Immature natural killer cell (primary cell): ENCODE measurements around the gene FOXC1. TPM values are rescaled to one million over a fixed set of nuclear protein-coding genes. Genes with fewer than 3 reads are reported as not detected.
A peak's percentile ranks its signal among the peaks of the same experiment; 100 is the strongest.

Experiments used
- DNase-seq, 3 donors: peaks; one replicate each; pipeline ENCODE4 v3.0.0; 2022; ENCODE audit warnings: mixed read lengths in 1 of 3
- H3K27ac Mint-ChIP-seq, 6 donors: one replicate each; pipeline ENCODE4 v1.8.0; 2020; ENCODE audit warnings: mixed read lengths in 6 of 6, mild to moderate bottlenecking in 5 of 6, inconsistent platforms in 4 of 6, moderate library complexity in 3 of 6
- H3K27me3 Mint-ChIP-seq, 3 donors: one replicate each; pipeline ENCODE4 v1.8.0; 2020 to 2021; ENCODE audit warnings: low read depth in 3 of 3, mild to moderate bottlenecking in 3 of 3, mixed read lengths in 3 of 3, moderate library complexity in 3 of 3, inconsistent platforms in 1 of 3
- H3K36me3 Mint-ChIP-seq, 3 donors: one replicate each; pipeline ENCODE4 v1.8.0; 2020; ENCODE audit warnings: mixed read lengths in 3 of 3, inconsistent platforms in 2 of 3, mild to moderate bottlenecking in 2 of 3
- H3K4me1 Mint-ChIP-seq, 2 donors: one replicate each; pipeline ENCODE4 v1.8.0; 2020; ENCODE audit warnings: inconsistent platforms in 2 of 2, mild to moderate bottlenecking in 2 of 2, mixed read lengths in 2 of 2, moderate library complexity in 1 of 2
- H3K4me3 Mint-ChIP-seq, 5 donors: one replicate each; pipeline ENCODE4 v1.8.0; 2020; ENCODE audit warnings: mild to moderate bottlenecking in 5 of 5, mixed read lengths in 5 of 5, inconsistent platforms in 3 of 5, moderate library complexity in 3 of 5
- H3K9me3 Mint-ChIP-seq, 6 donors: one replicate each; pipeline ENCODE4 v1.8.0; 2020; ENCODE audit warnings: mild to moderate bottlenecking in 6 of 6, mixed read lengths in 6 of 6, inconsistent platforms in 4 of 6, moderate library complexity in 3 of 6
- polyA plus RNA-seq, 3 donors: library from polyadenylated mRNA; unstranded; fragments of 300-500 nt; fragmentation: Illumina TruSeq; gene quantifications; one replicate each; pipeline ENCODE4 v1.2.3, GENCODE V29; 2021

FOXC1 gene
- polyA plus RNA-seq, 3 donors from 2014 or later, result 0.22 TPM; not detected in 2

DNA sequence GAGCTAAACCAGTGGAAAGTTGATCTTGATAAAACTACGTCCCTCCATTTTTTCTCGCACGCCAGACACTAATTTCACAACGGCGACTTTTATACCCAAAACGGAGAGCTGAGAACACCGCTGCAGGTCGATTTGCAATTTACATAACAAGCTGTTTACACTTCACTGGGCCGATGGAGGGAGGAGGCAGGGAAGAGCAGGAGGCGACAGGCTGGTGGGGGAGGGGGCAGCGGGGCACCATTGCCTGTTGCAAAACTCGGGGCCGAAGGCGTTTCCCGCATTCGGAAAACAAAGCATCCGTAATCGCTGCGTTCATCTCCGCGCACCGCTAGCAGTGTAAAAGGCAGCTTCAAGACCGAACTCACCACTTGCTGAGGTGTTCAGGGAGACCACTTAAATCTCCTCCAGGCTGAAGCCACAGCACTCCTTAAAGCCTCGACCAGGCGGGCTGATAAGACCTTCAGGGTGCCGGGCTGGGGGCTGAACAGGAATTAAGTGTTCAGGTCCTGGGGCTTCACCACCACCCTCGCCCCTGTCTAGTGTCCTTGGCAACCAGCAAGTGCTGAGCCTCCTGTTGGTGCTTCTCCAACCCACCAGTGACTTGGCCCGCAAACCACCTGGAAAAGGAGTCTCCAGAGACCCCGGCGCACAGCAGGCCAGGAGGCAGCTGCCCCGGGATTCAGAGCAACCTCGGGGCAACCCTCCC lies 2.0 kb upstream of the FOXC1 start:
- Mint-ChIP-seq H3K27ac (no peak overlapping the region), H3K9me3 (peaks cover 0 to 2% (median 0%) of the 10 kb centered on the region in 6 donors), H3K27me3 (peaks cover 35 to 60% (median 55%) of the 10 kb centered on the region in 3 donors), H3K36me3 (no peaks in the 10 kb centered on the region), H3K4me1 (peaks cover 40 to 41% of the 10 kb centered on the region in 2 donors), H3K4me3 (peak overlapping the region; percentile 10 to 77 (median 66))
- DNase-seq, result no peak

DNA sequence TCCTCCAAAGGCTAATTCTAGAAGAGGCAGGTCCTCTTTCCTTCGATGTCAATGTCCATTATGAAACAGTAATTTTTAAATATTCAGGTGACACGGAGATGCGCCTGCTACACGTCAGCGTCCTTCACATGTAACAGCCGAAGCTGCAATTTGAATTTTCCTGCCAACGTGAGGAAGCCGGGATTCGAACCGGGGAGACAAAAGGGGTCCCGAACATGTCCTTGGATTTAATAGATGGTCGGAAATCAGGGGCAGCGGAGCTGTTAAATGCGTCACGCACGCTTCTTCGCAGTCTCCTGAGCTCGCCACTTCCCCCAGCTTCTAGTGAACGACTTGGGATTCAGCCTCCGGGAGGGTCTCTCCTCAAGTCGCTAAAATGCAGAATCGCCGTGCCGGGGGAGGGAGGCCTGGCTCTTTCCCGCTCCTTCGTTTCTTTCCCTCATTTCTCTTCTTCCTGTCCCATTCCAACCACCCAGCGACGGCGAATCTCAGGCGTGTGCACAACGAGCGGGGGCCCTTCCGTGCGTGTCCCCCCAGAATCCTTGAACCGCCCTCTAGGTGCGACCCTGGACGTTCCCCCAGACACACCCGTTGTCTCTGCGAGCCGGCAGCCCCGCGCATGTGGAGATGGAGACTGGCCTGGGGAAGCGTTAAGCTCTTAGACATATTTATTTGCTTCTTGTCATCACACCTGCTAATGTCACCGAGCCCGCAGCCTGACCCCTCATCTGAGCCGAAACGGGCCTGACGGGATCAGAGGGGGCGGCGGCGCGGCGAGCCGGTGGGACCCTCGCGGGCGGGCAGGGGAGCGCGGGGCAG lies 1.3 kb upstream of the FOXC1 start:
- no peak for DNase-seq
- Mint-ChIP-seq H3K9me3 (peaks cover 0 to 2% (median 0%) of the 10 kb centered on the region in 6 donors), H3K36me3 (no peaks in the 10 kb centered on the region), H3K4me3 (peak overlapping the region; percentile 66 to 79 (median 77)), H3K27ac (peak overlapping the region in 1 of 6 donors; percentile 55), H3K4me1 (peaks cover 42 to 49% of the 10 kb centered on the region in 2 donors), H3K27me3 (peaks cover 30 to 60% (median 54%) of the 10 kb centered on the region in 3 donors)

DNA sequence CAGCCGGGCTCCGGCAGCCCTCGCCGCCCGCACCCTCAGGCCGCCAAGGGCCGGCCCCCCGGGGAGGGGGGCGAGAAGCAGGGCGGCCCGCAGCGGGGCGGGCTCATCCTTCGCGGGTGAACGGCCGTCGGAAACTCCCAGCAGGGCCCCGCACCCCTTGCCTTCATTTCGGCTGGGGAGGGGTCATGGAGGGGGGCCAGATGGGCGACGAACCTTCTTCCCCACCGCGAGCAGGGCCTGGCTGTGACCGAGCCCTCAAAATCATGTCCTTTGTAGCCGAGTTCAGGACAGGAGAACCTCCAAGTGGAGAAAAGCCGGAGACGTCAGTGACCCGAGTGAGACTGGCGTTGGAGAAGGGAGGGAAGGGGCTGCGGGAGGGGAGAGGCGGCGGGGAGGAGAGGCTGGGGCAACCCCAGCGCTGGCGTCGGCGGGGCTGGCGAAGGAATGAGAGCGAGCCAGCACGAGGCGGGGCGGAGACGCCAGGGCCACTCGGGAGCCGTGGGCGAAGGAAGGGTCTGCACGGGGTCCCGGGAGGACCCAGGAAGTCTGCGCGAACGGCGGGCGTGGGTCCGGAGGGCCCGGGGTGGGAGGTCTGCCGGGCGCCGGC lies 571 bp upstream of the FOXC1 start:
- H3K4me3 Mint-ChIP-seq, result peak overlapping the region; percentile 45 to 80 (median 73)
- H3K36me3 Mint-ChIP-seq, result no peaks in the 10 kb centered on the region
- peaks cover 42 to 54% of the 10 kb centered on the region in 2 donors for H3K4me1 Mint-ChIP-seq
- H3K27me3 Mint-ChIP-seq, result peaks cover 32 to 59% (median 52%) of the 10 kb centered on the region in 3 donors
- H3K27ac Mint-ChIP-seq, result no peak overlapping the region
- DNase-seq, result no peak
- peaks cover 0 to 2% (median 0%) of the 10 kb centered on the region in 6 donors for H3K9me3 Mint-ChIP-seq

DNA sequence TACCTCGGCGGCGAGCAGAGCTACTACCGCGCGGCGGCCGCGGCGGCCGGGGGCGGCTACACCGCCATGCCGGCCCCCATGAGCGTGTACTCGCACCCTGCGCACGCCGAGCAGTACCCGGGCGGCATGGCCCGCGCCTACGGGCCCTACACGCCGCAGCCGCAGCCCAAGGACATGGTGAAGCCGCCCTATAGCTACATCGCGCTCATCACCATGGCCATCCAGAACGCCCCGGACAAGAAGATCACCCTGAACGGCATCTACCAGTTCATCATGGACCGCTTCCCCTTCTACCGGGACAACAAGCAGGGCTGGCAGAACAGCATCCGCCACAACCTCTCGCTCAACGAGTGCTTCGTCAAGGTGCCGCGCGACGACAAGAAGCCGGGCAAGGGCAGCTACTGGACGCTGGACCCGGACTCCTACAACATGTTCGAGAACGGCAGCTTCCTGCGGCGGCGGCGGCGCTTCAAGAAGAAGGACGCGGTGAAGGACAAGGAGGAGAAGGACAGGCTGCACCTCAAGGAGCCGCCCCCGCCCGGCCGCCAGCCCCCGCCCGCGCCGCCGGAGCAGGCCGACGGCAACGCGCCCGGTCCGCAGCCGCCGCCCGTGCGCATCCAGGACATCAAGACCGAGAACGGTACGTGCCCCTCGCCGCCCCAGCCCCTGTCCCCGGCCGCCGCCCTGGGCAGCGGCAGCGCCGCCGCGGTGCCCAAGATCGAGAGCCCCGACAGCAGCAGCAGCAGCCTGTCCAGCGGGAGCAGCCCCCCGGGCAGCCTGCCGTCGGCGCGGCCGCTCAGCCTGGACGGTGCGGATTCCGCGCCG lies 994 bp downstream of the FOXC1 start:
- Mint-ChIP-seq H3K27ac (no peak overlapping the region), H3K4me3 (peak overlapping the region; percentile 81 to 89 (median 82))

DNA sequence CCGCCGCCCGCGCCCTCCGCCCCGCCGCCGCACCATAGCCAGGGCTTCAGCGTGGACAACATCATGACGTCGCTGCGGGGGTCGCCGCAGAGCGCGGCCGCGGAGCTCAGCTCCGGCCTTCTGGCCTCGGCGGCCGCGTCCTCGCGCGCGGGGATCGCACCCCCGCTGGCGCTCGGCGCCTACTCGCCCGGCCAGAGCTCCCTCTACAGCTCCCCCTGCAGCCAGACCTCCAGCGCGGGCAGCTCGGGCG lies 1.5 kb downstream of the FOXC1 start:
- H3K36me3 Mint-ChIP-seq, result no peaks in the 10 kb centered on the region

More for the DNA sequence above, 994 bp downstream of the FOXC1 start:
- Mint-ChIP-seq H3K9me3 (peaks cover 0 to 2% (median 0%) of the 10 kb centered on the region in 6 donors), H3K36me3 (no peaks in the 10 kb centered on the region), H3K27me3 (peaks cover 28 to 61% (median 50%) of the 10 kb centered on the region in 3 donors), H3K4me1 (peaks cover 39 to 48% of the 10 kb centered on the region in 2 donors)
- no peak for DNase-seq

DNA sequence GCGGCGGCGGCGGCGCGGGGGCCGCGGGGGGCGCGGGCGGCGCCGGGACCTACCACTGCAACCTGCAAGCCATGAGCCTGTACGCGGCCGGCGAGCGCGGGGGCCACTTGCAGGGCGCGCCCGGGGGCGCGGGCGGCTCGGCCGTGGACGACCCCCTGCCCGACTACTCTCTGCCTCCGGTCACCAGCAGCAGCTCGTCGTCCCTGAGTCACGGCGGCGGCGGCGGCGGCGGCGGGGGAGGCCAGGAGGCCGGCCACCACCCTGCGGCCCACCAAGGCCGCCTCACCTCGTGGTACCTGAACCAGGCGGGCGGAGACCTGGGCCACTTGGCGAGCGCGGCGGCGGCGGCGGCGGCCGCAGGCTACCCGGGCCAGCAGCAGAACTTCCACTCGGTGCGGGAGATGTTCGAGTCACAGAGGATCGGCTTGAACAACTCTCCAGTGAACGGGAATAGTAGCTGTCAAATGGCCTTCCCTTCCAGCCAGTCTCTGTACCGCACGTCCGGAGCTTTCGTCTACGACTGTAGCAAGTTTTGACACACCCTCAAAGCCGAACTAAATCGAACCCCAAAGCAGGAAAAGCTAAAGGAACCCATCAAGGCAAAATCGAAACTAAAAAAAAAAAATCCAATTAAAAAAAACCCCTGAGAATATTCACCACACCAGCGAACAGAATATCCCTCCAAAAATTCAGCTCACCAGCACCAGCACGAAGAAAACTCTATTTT lies 2.0 kb downstream of the FOXC1 start:
- H3K27ac Mint-ChIP-seq, result peak overlapping the region in 2 of 6 donors; percentile 20 to 49
- H3K36me3 Mint-ChIP-seq, result no peaks in the 10 kb centered on the region
- DNase-seq, result no peak
- H3K9me3 Mint-ChIP-seq, result peaks cover 0 to 2% (median 0%) of the 10 kb centered on the region in 6 donors
- H3K27me3 Mint-ChIP-seq, result peaks cover 23 to 57% (median 49%) of the 10 kb centered on the region in 3 donors
- peak overlapping the region; percentile 79 to 95 (median 90) for H3K4me3 Mint-ChIP-seq
- H3K4me1 Mint-ChIP-seq, result peaks cover 33 to 47% of the 10 kb centered on the region in 2 donors

More for the DNA sequence above, 1.5 kb downstream of the FOXC1 start:
- Mint-ChIP-seq H3K27ac (no peak overlapping the region), H3K4me3 (no peak overlapping the region), H3K9me3 (peaks cover 0 to 2% (median 0%) of the 10 kb centered on the region in 6 donors), H3K27me3 (peaks cover 26 to 59% (median 50%) of the 10 kb centered on the region in 3 donors), H3K4me1 (peaks cover 34 to 47% of the 10 kb centered on the region in 2 donors)
- DNase-seq, result no peak

DNA sequence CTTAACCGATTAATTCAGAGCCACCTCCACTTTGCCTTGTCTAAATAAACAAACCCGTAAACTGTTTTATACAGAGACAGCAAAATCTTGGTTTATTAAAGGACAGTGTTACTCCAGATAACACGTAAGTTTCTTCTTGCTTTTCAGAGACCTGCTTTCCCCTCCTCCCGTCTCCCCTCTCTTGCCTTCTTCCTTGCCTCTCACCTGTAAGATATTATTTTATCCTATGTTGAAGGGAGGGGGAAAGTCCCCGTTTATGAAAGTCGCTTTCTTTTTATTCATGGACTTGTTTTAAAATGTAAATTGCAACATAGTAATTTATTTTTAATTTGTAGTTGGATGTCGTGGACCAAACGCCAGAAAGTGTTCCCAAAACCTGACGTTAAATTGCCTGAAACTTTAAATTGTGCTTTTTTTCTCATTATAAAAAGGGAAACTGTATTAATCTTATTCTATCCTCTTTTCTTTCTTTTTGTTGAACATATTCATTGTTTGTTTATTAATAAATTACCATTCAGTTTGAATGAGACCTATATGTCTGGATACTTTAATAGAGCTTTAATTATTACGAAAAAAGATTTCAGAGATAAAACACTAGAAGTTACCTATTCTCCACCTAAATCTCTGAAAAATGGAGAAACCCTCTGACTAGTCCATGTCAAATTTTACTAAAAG lies 2.7 kb downstream of the FOXC1 start:
- peak overlapping the region; percentile 79 to 95 (median 90) for H3K4me3 Mint-ChIP-seq
- peak overlapping the region in 1 of 6 donors; percentile 20 for H3K27ac Mint-ChIP-seq
- peaks cover 0 to 2% (median 0%) of the 10 kb centered on the region in 6 donors for H3K9me3 Mint-ChIP-seq

DNA sequence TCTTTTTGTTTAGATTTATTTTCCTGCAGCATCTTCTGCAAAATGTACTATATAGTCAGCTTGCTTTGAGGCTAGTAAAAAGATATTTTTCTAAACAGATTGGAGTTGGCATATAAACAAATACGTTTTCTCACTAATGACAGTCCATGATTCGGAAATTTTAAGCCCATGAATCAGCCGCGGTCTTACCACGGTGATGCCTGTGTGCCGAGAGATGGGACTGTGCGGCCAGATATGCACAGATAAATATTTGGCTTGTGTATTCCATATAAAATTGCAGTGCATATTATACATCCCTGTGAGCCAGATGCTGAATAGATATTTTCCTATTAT lies 3.2 kb downstream of the FOXC1 start:
- Mint-ChIP-seq H3K27me3 (peaks cover 22 to 54% (median 49%) of the 10 kb centered on the region in 3 donors), H3K36me3 (no peaks in the 10 kb centered on the region), H3K9me3 (peaks cover 0 to 2% (median 0%) of the 10 kb centered on the region in 6 donors), H3K4me1 (peaks cover 23 to 37% of the 10 kb centered on the region in 2 donors), H3K27ac (no peak overlapping the region), H3K4me3 (peak overlapping the region in 3 of 5 donors; percentile 90 to 95 (median 93))
- DNase-seq, result no peak

More for the DNA sequence above, 2.7 kb downstream of the FOXC1 start:
- DNase-seq, result no peak
- peaks cover 28 to 42% of the 10 kb centered on the region in 2 donors for H3K4me1 Mint-ChIP-seq
- no peaks in the 10 kb centered on the region for H3K36me3 Mint-ChIP-seq
- H3K27me3 Mint-ChIP-seq, result peaks cover 24 to 55% (median 48%) of the 10 kb centered on the region in 3 donors

DNA sequence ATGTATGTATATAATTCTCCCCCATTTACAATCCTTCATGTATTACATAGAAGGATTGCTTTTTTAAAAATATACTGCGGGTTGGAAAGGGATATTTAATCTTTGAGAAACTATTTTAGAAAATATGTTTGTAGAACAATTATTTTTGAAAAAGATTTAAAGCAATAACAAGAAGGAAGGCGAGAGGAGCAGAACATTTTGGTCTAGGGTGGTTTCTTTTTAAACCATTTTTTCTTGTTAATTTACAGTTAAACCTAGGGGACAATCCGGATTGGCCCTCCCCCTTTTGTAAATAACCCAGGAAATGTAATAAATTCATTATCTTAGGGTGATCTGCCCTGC lies 3.6 kb downstream of the FOXC1 start:
- Mint-ChIP-seq H3K27ac (no peak overlapping the region), H3K4me1 (peaks cover 21 to 33% of the 10 kb centered on the region in 2 donors), H3K4me3 (peak overlapping the region; percentile 6 to 95 (median 24)), H3K36me3 (no peaks in the 10 kb centered on the region), H3K27me3 (peaks cover 19 to 50% (median 47%) of the 10 kb centered on the region in 3 donors), H3K9me3 (peaks cover 0 to 2% (median 0%) of the 10 kb centered on the region in 6 donors)
- DNase-seq, result no peak

DNA sequence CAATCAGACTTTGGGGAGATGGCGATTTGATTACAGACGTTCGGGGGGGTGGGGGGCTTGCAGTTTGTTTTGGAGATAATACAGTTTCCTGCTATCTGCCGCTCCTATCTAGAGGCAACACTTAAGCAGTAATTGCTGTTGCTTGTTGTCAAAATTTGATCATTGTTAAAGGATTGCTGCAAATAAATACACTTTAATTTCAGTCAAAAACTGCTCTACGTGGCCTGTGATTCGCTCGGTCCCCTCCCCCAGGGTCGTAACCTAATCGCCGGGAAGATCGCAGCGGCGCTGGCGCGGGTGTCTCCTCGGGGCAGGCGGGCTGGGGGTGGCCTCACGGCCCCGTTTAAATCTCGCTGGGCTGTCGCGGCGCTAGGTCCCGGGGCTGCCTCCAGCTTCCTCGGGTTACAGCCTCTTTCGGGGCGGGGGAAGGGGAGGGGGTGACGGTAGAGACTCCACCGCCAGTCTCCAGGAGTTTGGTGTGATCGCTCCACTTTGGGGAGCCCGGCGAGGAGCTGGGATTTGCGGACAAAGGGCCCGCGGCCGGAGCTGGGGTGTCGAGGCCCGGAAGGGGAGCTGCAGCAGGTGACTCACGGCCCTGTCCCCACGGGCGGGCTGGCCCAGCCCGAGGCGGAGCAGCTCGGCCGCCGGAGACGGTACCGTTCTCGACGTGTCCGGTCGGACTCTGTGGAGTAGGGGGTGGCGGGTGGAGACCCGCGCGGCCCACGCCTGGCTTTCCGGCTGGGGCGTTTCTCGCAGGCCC lies 4.2 kb downstream of the FOXC1 start:
- H3K4me3 Mint-ChIP-seq, result peak overlapping the region in 4 of 5 donors; percentile 6 to 64 (median 24)
- no peaks in the 10 kb centered on the region for H3K36me3 Mint-ChIP-seq
- H3K9me3 Mint-ChIP-seq, result no peaks in the 10 kb centered on the region
- H3K27ac Mint-ChIP-seq, result no peak overlapping the region
- DNase-seq, result no peak
- peaks cover 15 to 45% (median 45%) of the 10 kb centered on the region in 3 donors for H3K27me3 Mint-ChIP-seq
- peaks cover 16 to 27% of the 10 kb centered on the region in 2 donors for H3K4me1 Mint-ChIP-seq

DNA sequence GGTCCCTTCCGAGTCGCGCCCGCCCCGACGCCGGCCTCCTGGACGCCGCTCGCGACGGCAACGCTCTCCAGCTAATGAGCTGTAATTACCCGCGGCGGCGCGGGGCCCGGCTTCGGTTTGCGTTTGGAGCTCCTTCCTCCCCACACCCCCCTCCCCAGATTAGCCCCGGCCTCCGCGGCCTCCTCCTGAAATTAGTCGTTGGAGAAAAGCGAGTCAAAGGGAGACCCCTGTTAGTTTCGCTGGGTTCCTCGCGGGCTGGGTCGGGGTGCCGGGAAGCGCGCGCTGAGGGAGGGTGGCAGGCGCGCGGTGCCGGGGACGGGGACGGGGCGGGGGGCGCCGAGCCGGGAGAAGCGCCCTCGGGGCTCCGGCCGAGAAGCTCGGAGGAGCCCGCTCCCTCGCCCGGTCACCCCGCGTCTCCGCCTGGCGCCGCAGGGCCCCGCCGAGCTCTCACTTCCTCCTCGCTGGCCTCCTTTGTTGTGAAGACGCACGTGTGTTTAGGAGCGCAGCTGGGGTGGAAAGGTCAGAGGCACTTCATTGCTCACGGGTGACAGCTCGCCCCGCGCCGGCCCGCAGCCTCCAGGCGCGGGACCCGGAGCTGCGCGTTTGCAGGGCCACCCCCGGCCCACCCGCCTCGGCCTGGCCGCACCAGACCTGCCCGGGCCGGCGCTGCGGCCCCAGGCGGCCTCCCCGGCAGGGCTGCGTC lies 4.9 kb downstream of the FOXC1 start:
- Mint-ChIP-seq H3K27ac (no peak overlapping the region), H3K9me3 (no peaks in the 10 kb centered on the region), H3K27me3 (peaks cover 13 to 46% (median 45%) of the 10 kb centered on the region in 3 donors), H3K36me3 (no peaks in the 10 kb centered on the region), H3K4me1 (peaks cover 16 to 27% of the 10 kb centered on the region in 2 donors), H3K4me3 (no peak overlapping the region)
- DNase-seq, result no peak
